Measurements from ENCODE around the gene ALDH1B1.
A peak's percentile ranks its signal among the peaks of the same experiment; 100 is the strongest.
"Not testable (repeated sequence)": the region's sequence is repeated elsewhere in the genome, so short reads cannot be mapped to it uniquely, and the experiment has no call there.

The ALDH1B1 gene

DNA sequence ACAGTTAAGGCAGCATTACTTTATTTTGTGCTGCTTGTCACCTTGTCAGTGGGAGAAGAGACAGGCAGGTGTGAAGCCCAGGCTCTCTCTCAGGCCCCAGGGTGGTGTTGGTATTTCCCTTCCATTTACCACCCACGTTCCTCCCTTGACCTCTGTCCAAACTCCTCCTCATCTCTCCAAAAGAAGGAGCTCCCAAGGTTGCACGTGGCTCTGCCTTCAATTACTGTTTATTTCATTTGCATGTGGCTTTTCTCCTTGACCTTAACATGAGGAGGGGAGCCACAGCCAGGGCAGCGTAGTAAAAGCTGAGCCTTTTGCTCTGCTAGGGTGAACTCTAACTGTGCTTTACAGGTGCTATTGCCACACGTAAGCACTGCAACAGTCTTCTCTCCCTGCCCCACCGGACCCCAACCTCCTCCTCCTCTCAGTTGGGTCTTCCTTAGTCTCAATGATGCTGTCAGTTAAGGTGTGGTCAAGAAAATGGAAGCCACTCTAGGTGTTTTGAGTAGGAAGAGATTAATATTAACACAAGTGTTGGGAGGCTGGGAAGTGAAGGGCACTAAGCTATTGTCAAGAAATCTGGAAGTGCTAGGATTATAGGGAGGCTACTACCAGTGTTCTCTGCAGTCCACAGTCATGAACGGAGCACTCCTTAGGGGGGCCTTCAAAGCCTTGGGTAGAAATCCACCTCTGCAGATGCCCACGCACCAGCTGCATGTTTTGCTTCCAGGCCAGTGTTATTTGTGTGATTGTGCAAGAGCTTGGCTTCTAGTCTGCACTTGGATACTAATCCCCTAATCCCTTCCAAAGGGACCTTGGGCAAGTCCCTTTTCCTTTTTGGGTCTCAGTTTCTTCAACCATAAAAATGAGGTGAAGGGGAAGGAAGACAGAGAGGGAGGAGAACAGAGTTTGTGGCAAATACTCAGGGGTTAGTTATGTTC lies 3.9 kb upstream of the ALDH1B1 start:
- DNase-seq, result no peak

DNA sequence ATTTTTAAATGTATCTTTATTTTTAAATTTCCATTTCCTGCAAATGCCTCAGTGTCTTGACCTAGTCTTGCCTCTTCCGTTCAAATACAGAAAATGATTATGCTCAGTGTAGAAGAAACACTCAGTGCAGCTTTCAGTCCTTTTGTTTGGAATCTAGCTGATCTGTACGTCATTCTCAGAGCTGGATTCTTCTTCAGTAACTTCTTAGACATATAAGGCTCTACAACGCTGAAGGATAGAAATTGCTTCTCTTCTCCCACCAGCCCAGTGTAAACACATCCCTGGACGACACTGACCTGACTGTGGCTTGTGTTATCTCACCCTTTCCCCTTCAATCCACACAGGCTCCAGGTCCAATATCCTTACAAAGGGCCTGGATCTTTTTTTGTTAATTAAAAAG lies 3.2 kb upstream of the ALDH1B1 start:
- DNase-seq, result no peak

DNA sequence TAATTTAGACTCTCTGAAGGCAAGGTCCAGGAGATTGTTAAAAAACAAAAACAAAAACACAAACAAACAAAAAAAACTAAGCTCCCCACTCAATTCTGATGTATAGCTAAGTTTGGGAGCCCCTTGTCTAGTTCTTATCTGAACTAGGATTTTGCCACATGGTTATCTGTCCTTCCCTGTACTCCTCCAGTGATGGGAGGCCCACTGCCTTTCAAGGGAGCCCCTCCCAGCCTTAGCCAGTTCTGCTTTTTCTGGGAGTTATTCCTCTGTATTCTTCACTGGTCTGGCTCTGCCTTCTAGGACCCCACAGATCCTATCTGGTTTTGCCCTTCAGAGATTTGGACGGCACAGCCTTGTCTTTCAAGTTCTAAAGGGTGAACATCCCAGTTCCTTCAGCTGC lies 2.1 kb upstream of the ALDH1B1 start:
- DNase-seq, result no peak

DNA sequence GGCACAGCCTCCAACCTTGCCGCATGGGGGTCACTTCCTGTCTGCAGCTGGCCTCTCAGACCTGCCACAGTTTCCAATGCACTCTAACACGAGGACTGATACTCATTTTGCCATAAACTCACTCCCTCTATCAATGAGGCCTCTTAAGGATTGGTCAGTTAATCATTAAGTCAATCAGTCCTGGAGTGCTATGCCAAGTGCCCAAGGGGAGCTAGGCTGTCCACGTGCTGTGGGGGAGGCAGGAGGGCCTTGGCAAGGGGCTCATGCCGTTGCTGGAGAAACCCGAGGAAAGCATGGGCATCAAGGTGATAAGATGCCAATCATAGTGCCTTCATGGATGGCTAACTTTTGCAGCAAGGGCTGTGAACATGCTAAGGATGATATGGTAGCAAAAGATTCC lies 1.7 kb upstream of the ALDH1B1 start:
- no peak for DNase-seq

DNA sequence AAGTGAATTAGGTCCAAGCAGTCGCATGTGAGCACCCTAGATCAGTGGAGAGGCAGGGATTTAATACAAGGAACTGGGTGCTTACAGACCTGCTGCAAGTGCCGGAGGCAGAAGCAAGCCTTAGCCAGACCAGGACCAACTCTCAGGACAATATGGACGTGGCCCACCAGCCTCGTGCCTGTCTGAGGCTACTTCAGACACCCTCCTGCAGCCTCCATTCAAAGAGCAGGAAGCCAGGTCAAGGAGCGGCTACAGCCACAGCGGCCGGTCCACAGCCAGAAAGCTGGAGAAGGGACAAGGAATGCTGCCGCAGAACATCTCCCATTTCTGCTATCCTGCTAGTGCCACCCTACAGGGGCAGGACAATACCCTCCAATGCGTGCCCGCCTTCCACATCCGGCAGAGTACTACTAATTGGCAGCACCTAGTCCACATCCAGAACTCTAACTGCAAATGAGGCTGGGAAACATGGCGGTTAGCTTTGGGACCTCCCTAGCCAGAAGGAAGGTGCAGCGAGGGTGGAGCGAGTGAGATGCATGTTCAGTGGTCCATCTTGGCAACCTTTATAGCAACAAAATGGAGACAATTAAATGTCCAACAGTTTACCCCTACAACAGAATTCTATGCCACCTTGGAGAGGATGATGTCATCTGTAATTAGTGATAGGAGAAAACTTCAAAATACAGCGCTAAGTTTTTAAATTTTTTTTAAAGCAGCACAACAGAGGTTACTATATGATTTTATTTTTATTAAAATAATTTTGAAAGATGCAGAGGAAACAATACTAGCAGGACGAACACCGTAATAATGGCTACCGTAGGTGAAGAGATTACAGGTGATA lies 1.0 kb upstream of the ALDH1B1 start:
- DNase-seq, result no peak

DNA sequence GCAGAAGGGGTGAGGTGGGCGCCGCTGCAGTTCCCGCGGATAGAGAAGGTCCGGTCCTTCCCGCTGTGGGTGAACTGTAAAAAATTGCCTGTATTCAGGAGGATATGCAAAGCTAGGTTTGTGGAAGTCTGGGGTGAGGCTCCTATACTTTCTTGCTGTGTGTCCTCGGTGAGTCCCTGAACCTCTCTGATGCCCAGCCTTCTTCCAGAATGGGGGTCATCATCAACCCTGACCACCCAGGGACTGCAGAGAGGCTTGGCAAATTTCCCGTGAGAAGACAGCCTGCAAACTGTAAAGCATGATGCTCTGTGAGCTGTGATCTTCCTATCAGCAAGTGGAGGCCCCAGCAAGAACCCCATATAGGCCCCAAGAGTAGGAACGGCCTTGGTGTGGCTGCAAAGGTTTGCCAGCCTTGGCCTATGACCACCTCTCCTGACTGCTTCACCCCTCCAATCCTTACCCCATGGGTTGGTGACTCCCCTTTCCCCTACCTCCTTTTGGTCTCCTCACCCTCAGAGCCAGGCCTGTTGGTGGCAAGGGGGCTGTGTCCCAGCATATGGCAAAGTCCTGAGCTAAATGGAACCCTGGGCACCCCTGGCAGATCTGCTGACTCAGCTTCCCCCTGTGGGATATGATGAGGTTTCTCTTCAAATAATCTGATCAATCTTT lies 760 bp downstream of the ALDH1B1 start:
- DNase-seq, result no peak

DNA sequence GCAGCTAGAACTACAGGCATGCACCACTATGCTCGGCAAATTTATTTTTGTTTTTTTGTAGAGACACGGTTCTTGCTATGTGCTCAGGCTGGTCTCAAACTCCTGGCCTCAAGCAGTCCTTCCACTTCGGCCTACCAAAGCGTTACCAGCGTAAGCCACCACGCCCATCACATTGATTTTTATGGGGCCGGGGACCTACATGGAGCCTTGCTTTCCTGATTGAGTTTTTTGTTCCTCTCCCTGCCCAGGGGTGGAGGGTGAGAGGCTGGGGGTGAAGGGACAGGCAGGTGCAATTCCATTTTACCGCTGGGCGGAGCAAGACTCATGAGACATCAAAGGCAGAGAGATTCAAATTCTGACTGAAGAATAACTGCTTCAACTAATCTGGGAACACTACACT lies 1.9 kb downstream of the ALDH1B1 start:
- DNase-seq, result no peak

DNA sequence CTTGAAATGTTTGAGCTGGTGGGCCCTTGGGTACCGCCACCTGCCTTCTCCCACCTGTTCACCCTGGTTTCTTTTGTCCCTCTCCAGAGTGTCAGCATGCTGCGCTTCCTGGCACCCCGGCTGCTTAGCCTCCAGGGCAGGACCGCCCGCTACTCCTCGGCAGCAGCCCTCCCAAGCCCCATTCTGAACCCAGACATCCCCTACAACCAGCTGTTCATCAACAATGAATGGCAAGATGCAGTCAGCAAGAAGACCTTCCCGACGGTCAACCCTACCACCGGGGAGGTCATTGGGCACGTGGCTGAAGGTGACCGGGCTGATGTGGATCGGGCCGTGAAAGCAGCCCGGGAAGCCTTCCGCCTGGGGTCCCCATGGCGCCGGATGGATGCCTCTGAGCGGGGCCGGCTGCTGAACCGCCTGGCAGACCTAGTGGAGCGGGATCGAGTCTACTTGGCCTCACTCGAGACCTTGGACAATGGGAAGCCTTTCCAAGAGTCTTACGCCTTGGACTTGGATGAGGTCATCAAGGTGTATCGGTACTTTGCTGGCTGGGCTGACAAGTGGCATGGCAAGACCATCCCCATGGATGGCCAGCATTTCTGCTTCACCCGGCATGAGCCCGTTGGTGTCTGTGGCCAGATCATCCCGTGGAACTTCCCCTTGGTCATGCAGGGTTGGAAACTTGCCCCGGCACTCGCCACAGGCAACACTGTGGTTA lies 3.3 kb downstream of the ALDH1B1 start:
- DNase-seq, result no peak

DNA sequence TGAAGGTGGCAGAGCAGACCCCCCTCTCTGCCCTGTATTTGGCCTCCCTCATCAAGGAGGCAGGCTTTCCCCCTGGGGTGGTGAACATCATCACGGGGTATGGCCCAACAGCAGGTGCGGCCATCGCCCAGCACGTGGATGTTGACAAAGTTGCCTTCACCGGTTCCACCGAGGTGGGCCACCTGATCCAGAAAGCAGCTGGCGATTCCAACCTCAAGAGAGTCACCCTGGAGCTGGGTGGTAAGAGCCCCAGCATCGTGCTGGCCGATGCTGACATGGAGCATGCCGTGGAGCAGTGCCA lies 3.8 kb downstream of the ALDH1B1 start:
- no peak for DNase-seq

DNA sequence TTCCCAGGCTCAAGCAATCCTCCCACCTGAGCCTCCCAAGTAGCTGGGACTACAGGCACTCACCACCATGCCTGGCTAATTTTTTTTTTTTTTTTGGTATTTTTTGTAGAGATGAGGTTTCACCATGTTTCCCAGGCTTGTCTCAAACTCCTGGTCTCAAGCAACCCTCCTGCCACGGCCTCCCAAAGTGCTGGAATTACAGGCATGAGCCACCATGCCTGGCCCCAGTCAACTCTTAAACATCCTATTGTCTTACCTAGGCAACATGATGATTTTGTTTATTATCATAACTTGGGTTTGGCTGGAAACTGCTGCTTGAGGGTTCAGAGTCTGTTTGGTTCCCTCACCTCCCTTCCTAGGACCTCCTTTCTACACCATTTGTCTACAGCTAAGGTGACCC lies 6.7 kb downstream of the ALDH1B1 start:
- DNase-seq, result not testable (repeated sequence)

DNA sequence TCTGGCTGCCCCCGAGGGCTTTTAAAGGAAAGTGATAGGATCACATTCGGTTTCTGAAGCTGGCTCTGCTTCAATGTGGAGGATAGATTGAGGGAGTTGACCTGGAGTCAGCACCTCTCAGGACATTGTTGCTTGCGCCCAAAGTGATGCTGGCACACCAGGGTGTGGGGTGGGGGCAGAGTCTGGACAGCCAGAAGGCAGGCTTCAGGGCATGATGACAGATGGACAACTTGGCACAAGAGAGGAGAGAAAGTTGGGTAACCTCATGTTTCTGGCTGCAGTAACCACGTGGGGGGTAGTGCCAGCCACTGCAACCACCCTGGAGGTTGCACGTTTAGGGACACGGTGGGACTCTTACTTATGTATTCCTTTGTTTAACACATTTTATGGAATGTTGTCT lies 9.5 kb downstream of the ALDH1B1 start:
- no peak for DNase-seq

DNA sequence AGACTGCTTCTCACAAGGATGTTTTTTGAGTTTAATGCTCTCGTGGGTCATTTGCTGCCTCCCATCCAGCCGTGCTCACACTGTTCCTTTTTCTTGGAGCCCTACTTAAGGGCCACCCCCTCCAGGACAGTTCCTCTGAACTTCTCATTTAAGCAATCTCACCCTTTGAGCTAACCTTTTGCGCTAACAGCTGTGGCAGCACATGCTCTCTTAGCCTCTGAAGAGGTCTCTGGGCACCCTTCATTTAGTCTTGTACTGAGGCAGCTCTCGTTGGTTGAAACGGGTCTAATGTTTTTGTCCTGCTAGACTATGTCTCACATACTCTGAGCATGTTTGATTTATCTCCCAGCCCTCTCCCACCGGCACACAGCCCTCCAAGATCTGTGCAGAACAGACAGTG lies 11.8 kb downstream of the ALDH1B1 start:
- no peak for DNase-seq

DNA sequence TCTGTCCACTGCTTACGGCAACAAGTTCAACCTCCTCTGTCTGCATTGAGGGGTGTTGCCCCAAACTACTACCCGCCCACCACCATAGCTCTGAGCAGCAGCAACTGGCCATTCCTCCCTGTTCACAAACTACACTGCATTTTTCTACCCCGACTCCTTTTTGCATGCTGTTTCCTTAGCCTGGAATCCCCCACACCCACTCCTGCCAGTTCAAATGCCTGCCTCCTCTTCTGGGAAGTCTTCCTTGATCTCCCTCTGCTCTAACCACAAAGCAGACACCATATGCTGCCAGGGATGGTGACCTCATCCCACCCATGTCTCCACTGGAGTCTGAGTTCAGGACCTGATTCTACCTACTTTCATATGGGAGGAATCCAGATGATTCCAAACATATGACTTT lies 13.3 kb downstream of the ALDH1B1 start:
- no peak for DNase-seq

DNA sequence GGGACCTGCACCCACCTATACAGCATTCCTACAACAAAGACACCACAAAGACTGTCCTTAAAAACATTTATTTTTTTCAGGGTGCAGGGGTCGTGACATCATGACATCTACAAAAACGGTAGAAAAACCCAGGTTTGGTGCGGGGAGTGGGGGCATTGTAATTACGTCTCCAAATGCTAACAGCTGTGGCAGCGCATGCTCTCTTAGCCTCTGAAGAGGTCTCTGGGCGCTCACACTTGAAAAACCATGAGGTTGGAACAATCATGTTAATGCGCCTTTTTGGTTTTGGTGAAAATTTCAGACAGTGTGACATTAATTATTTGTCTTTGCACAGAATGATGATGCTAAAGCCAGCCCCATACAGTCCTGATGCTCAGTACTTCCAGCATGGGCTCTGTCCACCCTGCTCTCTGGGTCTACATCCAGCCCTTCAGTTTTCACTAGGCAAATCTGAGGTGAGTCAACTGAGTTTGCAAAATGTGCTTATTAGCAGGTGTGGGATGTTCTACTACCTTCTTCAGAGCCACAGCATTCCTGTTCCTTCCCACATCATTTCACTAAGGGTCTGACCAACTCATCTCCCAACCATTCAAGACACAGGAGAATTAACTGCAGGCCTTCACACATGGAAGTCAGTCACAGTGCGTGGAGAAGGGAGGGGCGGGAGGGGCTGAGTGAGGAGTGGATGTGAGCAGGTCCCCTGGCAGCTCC lies 14.1 kb downstream of the ALDH1B1 start:
- no peak for DNase-seq

DNA sequence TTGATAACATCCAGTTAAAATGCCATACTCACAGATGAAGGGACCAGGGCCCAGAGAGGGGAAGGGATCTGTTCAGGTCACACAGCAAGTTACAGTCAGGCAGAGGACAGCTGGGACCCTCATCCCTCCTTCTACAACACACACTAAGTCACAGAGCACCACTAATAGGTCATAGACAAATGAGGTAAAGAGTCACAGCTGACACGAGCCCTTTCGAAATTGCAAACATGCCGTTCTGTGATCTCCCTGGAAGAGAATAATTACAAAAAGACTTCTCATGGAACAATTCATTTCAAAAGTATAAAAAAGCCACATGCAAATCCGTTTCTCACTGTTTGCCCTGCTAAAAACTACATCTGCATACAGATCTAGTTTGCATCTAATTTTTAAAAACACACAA lies 16.2 kb downstream of the ALDH1B1 start:
- no peak for DNase-seq

DNA sequence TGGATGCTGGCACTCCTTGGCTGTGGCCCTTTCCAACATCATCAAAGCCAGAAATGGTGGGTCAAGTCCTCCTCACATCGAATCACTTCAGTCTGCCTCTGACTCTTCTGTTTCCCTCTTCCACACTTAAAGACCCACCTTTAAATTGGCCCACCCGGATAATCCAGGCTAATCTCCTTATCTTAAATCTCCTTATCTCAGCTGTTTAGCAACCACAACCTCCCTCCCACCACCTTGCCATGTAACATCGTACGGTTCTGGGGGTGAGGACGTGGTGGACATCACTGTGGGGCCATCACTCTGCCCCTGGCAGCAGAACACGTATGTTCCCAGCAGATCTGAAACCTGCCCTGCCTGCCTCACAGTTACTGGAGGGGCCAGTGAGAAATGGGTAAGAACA lies 20.2 kb downstream of the ALDH1B1 start:
- DNase-seq, result no peak

DNA sequence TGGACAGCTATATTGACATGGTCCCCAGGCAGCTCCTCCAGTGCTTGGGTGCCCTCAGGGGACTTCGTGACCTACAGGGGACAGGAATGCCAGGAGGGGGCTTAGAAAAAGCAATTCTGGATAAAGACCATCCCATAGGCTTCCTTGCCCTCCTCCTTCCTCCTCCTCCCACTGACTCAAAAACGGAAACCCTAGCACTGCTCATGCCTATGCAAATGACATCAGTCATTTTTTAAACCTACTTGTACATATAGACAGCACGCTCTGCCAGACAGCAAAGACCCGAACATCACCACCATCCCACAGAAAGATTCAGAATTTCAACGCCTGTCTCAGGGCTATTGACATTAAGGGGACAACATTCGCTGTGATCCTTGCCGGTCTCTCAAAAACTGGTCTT lies 20.8 kb downstream of the ALDH1B1 start:
- DNase-seq, result no peak

DNA sequence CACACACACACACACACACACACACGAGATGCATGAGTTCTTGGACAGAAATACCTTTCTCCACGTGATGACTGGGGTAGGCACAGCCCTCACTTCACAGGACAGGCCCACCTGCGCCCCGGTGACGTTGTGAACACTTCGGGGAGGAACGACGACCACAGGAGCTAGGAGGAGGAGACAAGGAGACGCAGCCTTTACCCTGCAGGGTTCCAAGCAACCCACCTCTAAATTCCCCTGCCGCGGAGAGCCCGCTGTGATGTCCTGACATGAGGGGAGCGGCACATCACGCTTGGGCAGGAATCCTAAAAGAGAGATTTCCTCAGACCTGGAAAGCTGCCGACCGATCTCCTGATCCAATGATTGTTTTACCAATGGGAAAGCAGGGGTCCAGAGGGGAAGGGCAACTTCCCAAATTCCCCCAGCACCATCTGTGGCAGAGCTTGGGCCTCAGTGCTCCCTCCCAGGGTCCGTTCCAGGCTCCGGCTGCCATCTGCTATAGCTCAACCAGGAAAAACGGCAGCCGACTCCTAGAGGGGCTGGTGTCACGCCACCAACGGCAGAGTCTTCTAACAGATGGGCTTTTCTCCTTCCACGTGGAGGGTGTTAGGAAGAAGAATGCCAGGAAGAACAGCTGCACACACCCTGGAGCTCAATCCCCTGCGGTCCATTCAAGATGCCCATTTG lies 21.7 kb downstream of the ALDH1B1 start:
- DNase-seq, result no peak

DNA sequence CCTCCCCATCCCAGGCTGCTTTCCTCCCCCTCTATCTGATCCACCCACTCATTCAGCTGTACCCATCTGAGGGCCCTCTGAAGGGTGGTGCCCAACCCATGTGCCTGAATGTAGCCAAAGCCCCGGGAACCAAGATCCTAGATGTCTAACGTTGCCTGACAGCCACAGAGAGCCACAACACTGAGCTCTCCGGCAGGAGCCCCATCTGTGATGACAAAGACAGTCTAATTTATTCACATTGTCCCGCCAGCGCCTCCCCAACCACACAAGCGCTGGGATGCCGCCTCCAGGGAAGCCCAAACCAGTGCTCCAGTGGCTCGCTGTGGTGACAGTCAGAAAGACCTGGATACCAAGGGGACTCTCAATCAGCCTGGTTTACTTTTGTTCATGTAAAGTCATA lies 23.4 kb downstream of the ALDH1B1 start:
- DNase-seq, result no peak

DNA sequence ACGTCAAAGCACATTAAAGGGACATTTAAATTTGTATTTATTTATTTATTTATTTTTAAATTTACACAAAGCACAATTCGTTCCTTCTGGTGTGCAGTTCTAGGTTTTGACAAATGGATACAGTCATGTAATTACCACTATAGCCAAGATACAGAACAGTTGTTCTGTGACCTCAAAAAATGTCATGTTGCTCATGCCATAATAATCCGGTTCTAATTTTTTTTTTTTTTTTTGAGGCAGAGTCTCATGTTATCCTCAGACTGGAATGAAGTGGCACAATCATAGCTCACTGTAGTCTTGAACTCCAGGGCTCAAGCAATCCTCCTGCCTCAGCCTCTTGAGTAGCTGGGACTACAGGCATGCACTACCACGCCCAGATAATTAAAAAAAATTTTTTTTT lies 24.0 kb downstream of the ALDH1B1 start:
- DNase-seq, result no peak

DNA sequence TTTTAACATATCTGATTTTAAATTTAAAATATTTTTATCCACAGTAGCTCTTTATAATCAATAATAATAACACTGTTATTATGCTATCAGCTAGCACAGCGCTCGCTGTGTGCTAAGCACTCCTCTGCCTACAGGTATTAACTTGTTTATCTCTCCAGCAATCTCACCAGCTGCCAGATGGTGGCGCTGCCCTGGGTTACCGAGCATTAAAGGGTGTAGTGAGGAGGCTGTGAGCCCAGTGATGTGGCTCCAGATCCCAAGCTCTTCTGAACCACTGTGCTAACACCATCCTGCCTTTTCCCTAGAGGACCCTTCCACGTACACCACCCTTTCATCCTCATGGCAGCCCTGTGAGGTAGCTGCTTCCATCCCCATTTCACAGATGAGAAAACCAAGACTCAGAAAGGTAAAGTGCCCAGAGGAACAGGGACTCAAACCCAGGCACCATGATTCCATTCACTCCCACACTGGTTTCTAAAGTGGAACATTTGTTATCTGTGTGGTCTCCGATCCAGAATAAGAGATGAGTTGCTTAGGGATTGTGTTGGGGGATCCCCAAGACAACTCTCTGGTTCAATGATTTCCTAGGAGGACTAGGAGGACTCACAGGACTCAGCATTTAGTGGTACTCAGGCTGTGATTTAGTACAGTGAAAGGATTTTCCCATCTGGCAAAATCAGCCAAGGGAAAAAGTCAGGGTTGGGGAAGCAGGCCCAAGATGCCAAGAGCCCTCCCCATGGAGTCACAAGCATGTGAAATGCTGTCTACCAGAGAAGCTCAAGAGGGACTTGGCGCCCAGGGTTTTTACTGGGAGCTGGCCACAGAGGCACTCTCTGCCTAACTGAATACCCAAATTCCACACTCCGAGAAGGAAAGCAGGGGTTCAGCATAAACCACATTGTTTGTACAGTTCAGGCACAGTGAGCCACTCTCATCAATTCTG lies 24.8 kb downstream of the ALDH1B1 start:
- DNase-seq, result peak; percentile 28

Data from CD4-positive, alpha-beta T cell treated with Interleukin-21 for 1 hour (primary cell).